HUES64 (cell line): Measurements from ENCODE around the gene FOXL1.
"Not testable (repeated sequence)": the region's sequence is repeated elsewhere in the genome, so short reads cannot be mapped to it uniquely, and the experiment has no call there.

Experiments
- H3K27ac ChIP-seq: 2 replicates; pipeline ENCODE4 v1.7.0; 2013; ENCODE audit warnings: low read depth, low read length, inconsistent platforms
- H3K27me3 ChIP-seq: 2 replicates; pipeline ENCODE4 v1.6.1; 2013; ENCODE audit warnings: mild to moderate bottlenecking, low read length; ENCODE audit not compliant: insufficient read depth
- H3K36me3 ChIP-seq: 2 replicates; pipeline ENCODE4 v1.6.1; 2013; ENCODE audit warnings: mild to moderate bottlenecking, low read length; ENCODE audit not compliant: insufficient read depth
- H3K4me1 ChIP-seq: 2 replicates; pipeline ENCODE4 v1.6.1; 2013; ENCODE audit warnings: mild to moderate bottlenecking, low read length, moderate library complexity; ENCODE audit not compliant: insufficient read depth
- H3K4me3 ChIP-seq: 2 replicates; pipeline ENCODE4 v1.5.1; 2013; ENCODE audit warnings: mild to moderate bottlenecking, low read length, moderate library complexity
- H3K9ac ChIP-seq: 2 replicates; pipeline ENCODE4 v1.6.1; 2013; ENCODE audit warnings: mild to moderate bottlenecking, low read depth, low read length
- H3K9me3 ChIP-seq: 2 replicates; pipeline ENCODE4 v1.6.1; 2013; ENCODE audit warnings: low read depth, low read length; ENCODE audit not compliant: insufficient read depth
- WGBS: fragments of 150-250, 120-280 bp; methylation state at CpG from one replicate; pipeline ENCODE4 v1.1.7; 2013; ENCODE audit warnings: missing lambda C conversion rate; 5-methylcytosine and 5-hydroxymethylcytosine counted together

The FOXL1 gene

GRCh38 chr16:86587487-86587886 is 9.1 kb downstream of the FOXL1 start:
- no peak overlapping the region for H3K4me3 ChIP-seq
- WGBS: 92% methylated on average over 3 of the region's 3 CpGs
- H3K36me3 ChIP-seq: no peaks in the 10 kb centered on the region
- no peak overlapping the region for H3K9ac ChIP-seq
- H3K27me3 ChIP-seq: peaks cover 19% of the 10 kb centered on the region
- H3K27ac ChIP-seq: no peak overlapping the region
- no peaks in the 10 kb centered on the region for H3K4me1 ChIP-seq
- H3K9me3 ChIP-seq: no peaks in the 10 kb centered on the region

GRCh38 chr16:86587955-86588354 is 9.6 kb downstream of the FOXL1 start:
- H3K9ac ChIP-seq, H3K9me3 ChIP-seq, H3K36me3 ChIP-seq, H3K27ac ChIP-seq, H3K4me1 ChIP-seq, H3K4me3 ChIP-seq: not testable (repeated sequence)
- WGBS: 93% methylated on average over 3 of the region's 3 CpGs
- H3K27me3 ChIP-seq: peaks cover 14% of the 10 kb centered on the region

- WGBS: 85% methylated on average over 3 of the region's 4 CpGs
- H3K36me3 ChIP-seq: no peaks in the 10 kb centered on the region
- H3K9ac ChIP-seq: no peak overlapping the region
- no peak overlapping the region for H3K4me3 ChIP-seq
- no peak overlapping the region for H3K27ac ChIP-seq
- no peaks in the 10 kb centered on the region for H3K9me3 ChIP-seq
- H3K4me1 ChIP-seq: no peaks in the 10 kb centered on the region
- no peaks in the 10 kb centered on the region for H3K27me3 ChIP-seq
These were observed 12.3 kb downstream of the FOXL1 start for GRCh38 chr16:86590501-86591144.

GRCh38 chr16:86591270-86591669 is 12.9 kb downstream of the FOXL1 start:
- Histone ChIP-seq H3K27me3 (no peaks in the 10 kb centered on the region), H3K9me3 (no peaks in the 10 kb centered on the region), H3K27ac (no peak overlapping the region), H3K4me3 (no peak overlapping the region), H3K36me3 (no peaks in the 10 kb centered on the region), H3K4me1 (no peaks in the 10 kb centered on the region), H3K9ac (no peak overlapping the region)
- WGBS: 95% methylated on average over 4 of the region's 4 CpGs

GRCh38 chr16:86593913-86594620 is 15.7 kb downstream of the FOXL1 start:
- no peak overlapping the region for H3K27ac ChIP-seq
- no peak overlapping the region for H3K4me3 ChIP-seq
- H3K36me3 ChIP-seq: no peaks in the 10 kb centered on the region
- no peaks in the 10 kb centered on the region for H3K27me3 ChIP-seq
- WGBS: 76% methylated on average over 13 of the region's 13 CpGs
- no peak overlapping the region for H3K9ac ChIP-seq
- H3K4me1 ChIP-seq: no peaks in the 10 kb centered on the region
- no peaks in the 10 kb centered on the region for H3K9me3 ChIP-seq

- no peaks in the 10 kb centered on the region for H3K27me3 ChIP-seq
- H3K4me1 ChIP-seq: no peaks in the 10 kb centered on the region
- no peaks in the 10 kb centered on the region for H3K9me3 ChIP-seq
- 87% methylated on average over 8 of the region's 8 CpGs for WGBS
- no peak overlapping the region for H3K4me3 ChIP-seq
- no peaks in the 10 kb centered on the region for H3K36me3 ChIP-seq
- no peak overlapping the region for H3K27ac ChIP-seq
- no peak overlapping the region for H3K9ac ChIP-seq
These were observed 16.4 kb downstream of the FOXL1 start for GRCh38 chr16:86594721-86595120.

GRCh38 chr16:86595983-86596605 is 17.7 kb downstream of the FOXL1 start:
- no peaks in the 10 kb centered on the region for H3K9me3 ChIP-seq
- no peak overlapping the region for H3K9ac ChIP-seq
- no peak overlapping the region for H3K27ac ChIP-seq
- H3K27me3 ChIP-seq: no peaks in the 10 kb centered on the region
- no peak overlapping the region for H3K4me3 ChIP-seq
- no peaks in the 10 kb centered on the region for H3K4me1 ChIP-seq
- 89% methylated on average over 10 of the region's 10 CpGs for WGBS
- H3K36me3 ChIP-seq: no peaks in the 10 kb centered on the region

GRCh38 chr16:86597126-86597879 is 19.0 kb downstream of the FOXL1 start:
- Histone ChIP-seq H3K9ac (no peak overlapping the region), H3K27ac (no peak overlapping the region), H3K36me3 (no peaks in the 10 kb centered on the region), H3K27me3 (no peaks in the 10 kb centered on the region), H3K9me3 (no peaks in the 10 kb centered on the region), H3K4me3 (no peak overlapping the region), H3K4me1 (no peaks in the 10 kb centered on the region)
- WGBS: 94% methylated on average over 18 of the region's 18 CpGs

- H3K4me1 ChIP-seq: no peaks in the 10 kb centered on the region
- no peak overlapping the region for H3K4me3 ChIP-seq
- H3K9ac ChIP-seq: no peak overlapping the region
- no peaks in the 10 kb centered on the region for H3K9me3 ChIP-seq
- H3K36me3 ChIP-seq: no peaks in the 10 kb centered on the region
- 90% methylated on average over 6 of the region's 7 CpGs for WGBS
- H3K27me3 ChIP-seq: no peaks in the 10 kb centered on the region
- H3K27ac ChIP-seq: no peak overlapping the region
These were observed 19.7 kb downstream of the FOXL1 start for GRCh38 chr16:86597880-86598606.

GRCh38 chr16:86598607-86599565 is 20.5 kb downstream of the FOXL1 start:
- no peaks in the 10 kb centered on the region for H3K4me1 ChIP-seq
- no peaks in the 10 kb centered on the region for H3K9me3 ChIP-seq
- no peak overlapping the region for H3K27ac ChIP-seq
- no peaks in the 10 kb centered on the region for H3K36me3 ChIP-seq
- H3K27me3 ChIP-seq: no peaks in the 10 kb centered on the region
- no peak overlapping the region for H3K9ac ChIP-seq
- WGBS: 90% methylated on average over 21 of the region's 22 CpGs
- no peak overlapping the region for H3K4me3 ChIP-seq
